HK-2 (cell line): ENCODE data around the gene CTPS2.
"Not testable (repeated sequence)": the region's sequence is repeated elsewhere in the genome, so short reads cannot be mapped to it uniquely, and the experiment has no call there.

Experiments used
- DNase-seq: peaks from one replicate; pipeline ENCODE4 v3.0.0-alpha.2; 2018; ENCODE audit not compliant: unreplicated experiment

Gene CTPS2, protein sequence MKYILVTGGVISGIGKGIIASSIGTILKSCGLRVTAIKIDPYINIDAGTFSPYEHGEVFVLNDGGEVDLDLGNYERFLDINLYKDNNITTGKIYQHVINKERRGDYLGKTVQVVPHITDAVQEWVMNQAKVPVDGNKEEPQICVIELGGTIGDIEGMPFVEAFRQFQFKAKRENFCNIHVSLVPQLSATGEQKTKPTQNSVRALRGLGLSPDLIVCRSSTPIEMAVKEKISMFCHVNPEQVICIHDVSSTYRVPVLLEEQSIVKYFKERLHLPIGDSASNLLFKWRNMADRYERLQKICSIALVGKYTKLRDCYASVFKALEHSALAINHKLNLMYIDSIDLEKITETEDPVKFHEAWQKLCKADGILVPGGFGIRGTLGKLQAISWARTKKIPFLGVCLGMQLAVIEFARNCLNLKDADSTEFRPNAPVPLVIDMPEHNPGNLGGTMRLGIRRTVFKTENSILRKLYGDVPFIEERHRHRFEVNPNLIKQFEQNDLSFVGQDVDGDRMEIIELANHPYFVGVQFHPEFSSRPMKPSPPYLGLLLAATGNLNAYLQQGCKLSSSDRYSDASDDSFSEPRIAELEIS

DNA sequence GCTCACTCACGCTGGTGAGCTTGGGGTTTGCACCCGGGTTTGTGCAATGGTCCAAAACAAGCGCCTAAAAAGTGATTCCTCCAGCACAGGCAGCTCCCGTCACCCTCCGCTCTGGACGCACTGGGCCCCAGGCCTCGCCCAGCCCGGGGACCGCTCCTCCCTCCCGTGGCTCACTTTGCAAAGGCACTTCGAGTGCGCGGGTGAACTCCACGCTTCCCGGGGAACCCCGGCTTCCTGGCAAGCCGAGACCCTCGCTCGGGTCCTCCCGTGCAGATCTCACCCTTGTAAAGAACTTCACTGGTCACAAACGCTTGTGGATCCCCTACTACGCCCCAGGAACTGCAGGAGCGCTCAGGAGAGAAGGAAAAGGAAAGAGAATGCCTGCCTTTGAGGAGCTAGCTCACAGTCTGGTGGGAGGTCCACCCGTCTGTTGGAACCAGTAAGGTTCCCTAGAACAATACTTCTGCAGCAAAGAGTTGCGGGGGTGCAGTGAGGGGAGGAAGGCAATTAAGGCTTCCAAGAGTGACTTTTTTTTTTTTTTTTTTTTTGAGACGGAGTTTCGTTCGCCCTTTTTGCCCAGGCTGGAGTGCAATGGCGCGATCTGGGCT is at the start of gene CTPS2:
TSS of gene CTPS2 (minus strand) at position 122 of the 608 bp plus-strand sequence. CDS start 9,767 bp downstream, outside the sequence.
- DNase-seq: peak; percentile 71

DNA sequence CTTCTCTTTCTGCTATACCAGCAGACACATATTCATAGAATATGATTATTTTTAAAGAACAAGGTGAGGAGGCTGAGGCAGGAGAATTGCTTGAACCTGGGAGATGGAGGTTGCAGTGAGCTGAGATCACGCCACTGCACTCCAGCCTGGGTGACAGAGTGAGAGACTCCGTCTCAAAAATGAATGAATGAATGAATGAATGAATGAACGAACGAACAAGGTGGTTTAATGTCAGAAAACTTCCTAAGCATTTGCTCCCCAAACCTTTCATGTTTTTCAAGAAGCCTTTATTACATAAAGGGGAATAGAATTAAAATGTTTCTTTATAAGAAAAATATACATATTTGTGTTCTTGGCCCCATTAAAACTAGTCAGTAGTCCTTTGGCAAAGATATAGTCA is 49.0 kb upstream of the CTPS2 start:
- not testable (repeated sequence) for DNase-seq

DNA sequence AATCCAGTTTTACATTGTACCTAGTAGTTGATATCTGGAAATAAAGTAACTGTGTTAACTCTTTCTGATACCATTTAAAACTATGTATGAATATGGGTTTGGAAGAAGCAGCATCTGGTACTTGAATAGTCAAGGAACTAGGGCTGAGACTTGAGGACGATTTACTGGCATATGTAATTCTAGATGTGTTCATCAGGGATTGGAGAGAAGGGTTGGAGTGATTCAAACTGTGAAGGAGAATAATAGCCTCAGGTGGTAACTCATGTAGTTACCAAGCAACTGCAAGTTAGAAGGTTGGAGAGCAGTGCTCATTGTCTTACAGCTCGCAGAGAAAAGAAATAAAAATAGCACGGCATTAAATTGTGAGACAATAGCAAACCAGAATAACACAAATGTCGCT is 44.3 kb upstream of the CTPS2 start:
- DNase-seq: no peak

DNA sequence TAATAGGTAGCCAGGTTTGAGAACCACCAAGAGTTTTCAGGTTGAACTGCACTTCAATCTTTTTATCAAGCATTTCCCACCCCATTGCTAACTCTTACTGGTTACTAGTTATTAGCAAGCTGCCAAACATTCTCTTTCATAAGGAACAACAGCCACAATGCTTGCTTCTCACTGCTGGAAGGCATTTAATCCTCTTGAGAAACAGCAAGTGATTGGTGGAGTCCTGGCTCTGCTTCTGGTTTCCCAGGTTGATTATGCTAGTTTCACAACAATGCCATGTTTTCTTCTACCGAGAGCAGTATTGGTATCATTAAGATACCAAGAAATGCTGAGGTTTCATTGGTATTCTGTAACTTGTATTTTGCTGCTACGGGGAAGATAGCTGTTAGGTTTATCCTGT is 41.5 kb upstream of the CTPS2 start:
- no peak for DNase-seq

DNA sequence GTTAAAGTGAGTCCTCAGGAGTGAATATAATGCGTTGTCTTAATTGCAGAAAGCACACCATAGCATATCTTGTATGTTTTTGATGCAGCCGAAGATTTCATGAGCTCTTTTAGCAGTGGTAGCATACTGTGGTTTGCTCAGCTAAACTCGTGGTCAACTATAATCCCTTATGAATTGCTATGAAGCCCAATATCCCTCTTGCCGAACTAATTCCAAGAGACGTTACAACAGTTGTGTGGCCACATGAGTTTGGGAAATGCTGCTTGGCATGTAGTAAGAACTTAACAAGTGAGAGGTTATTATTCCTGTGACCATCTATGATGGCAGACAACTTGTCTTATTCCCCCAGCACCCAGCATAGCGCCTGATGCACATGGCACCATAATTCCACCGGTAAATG is 37.7 kb upstream of the CTPS2 start:
- DNase-seq: no peak

DNA sequence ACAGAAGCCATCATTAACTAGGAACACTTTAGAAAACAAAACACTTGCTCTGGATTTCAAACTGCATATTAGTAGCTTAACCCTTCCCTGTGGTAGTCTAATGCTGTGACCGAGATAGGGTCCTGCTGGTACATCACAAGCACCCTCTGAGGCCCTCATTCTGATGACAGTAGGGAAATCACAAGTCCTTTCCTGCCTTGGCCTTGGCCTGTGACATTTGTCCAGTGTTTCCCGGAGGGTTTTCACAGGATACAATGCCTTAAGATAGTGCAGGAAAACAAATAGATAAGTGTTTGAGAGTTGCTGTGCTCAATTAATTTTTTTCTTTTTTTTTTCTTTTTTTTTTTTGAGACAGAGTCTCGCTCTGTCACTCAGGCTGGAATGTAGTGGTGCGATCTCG is 36.0 kb upstream of the CTPS2 start:
- no peak for DNase-seq

DNA sequence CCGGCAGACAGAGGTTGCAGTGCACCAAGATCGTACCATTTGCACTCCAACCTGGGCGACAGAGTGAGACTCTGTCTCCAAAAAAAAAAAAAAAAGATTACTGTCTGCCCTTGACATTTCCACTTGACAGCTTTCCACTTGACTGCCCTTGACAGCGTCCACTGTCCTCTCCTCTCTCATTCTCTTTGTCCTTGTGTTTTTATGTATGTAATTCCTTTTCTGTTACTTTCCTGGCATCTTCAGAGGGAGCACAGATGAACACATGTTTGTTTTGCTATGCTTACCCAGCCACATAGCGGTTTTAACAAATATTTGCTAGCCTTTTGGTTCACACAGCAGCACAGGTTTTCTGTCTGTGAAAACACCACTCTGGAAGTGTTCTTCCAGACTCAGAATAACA is 33.2 kb upstream of the CTPS2 start:
- DNase-seq: no peak

DNA sequence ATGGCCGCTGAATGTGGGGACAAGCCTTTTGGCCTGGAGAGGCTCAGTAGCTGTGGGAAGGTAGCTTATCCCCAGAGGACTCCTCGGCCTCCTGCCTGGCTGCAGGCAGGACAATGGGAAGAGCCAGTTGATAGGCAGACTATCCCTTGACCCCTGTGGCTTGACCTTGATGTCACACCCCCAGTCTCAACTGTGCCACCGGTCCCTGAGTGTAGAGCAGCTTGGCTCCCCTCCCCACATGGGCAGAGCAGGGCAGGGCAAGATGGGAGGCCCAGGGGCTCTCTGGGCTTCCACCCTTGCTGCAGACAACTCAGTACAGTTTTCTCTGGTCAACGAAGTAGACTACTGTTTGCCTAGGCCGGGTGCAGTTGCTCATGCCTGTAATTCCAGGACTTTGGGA is 32.6 kb upstream of the CTPS2 start:
- no peak for DNase-seq

DNA sequence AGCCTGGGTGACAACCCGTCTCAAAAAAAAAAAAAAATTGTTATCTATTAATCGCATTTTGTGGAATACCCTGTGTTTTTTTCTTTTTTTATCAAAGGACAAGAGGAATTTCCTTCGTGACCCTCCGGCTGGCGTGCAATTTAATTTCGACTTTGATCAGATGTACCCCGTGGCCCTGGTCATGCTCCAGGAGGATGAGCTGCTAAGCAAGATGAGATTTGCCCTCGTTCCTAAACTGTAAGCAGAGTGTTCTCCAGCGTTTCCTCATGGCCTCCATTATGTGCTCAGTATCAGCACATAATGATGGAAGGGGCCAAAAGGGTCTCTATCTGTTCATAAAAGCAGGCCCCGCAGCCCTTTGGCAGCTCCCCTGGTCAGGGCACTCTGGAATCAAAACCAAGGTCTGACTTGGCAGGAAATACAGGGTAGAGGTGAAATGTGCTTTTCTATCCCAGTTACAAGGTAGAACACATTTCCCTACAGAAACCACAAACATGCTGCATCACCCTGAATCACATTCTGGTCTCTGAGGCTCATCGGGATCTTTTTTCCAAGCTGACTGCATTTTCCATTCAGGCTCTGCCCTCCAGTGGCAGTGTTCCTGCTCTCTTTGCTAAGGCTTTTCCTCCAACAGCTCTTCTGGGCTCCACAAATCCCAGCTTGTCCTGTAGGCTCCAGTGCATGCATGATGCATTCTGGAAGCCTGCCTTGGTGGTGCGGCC is 31.3 kb upstream of the CTPS2 start:
- DNase-seq: peak; percentile 60

DNA sequence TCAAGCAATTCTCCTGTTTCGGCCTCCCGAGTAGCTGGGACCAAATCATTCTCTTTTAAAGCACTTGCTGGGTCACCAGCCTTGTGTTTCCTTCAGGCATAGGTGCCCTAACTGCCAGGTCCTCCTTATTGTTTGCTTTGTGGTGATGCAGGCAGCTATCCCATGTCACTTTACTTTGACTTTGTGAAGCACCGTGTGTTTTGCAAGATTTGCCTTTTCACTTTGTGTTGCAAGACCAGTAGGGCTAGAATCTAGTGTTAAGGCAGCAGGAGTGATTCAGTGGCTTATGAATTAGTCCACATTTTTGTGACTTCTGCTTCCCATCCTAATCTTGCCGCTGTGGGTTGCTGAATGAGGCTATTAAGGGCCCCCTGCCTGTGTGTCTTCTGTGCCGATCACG is 27.1 kb upstream of the CTPS2 start:
- no peak for DNase-seq

DNA sequence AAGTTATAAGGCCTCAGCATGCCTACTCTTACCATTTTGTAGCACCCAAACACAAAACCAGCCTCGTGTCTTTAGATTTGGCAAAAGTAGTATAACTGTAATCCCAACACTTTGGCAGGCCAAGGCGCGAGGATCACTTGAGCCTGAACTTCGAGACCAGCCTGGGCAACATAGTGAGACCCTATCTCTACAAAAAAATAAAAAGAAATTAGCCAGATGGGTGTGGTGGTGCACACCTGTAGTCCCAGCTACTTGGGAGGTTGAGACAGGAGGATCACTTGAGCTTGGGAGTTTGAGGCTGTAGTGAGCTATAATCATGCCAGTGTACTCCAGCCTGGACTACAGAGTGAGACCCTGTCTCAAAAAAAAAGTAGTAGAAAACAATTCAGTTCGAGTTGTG is 24.6 kb upstream of the CTPS2 start:
- no peak for DNase-seq

DNA sequence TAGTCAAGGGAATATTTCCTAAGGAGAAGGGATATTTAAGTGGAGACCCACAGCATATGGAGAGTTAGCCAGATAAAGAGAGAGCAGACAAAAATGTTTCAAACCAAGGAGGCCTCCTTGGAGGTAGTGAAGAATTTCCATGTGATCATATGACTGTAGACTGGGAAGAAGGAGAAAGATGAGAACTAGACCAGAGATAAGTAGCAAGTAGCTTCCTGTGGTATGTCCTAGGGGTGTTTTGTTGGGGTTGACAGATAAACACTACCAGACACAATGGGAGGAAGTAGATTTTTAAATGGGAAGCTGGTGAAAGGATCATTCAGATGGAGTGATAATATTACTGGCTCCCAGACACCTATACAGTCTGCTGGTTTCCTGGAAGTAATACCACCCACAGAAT is 20.5 kb upstream of the CTPS2 start:
- no peak for DNase-seq

DNA sequence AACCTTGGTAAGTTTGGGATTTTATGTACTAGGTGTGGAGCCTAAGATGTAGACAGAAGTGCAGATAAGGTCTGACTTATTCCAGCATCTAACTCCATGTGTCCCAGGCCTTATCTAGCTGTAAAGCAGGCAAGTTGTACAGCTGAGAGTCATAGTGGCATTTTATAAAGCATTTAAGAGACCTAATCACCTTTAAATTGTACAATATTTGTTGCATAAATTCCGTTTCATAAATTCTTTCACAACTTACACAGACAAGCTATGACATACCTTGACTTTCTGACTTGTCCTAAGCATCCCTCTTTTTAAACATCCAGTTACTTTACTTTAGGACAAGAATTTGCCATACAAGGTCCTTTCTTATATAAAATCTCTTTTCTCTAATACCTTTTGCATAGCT is 18.0 kb upstream of the CTPS2 start:
- no peak for DNase-seq

DNA sequence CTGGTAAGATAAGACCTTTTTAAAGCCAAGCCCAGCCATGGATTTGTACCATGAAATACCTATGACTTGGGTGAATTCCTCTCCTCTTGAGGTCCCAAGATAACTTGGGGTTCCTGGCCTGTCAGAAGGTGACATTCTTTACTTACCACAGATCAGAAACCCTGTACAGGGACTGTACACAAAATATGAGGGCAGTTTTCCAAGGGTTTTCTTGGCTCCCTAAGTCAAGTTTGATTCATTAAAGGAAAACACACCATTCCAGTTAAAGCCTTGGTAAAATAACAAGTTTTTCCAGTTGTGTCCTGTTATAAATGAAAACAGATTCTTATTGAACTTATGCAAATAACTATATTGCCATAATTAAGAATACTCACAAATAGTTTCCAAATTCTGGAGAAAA is 15.2 kb upstream of the CTPS2 start:
- DNase-seq: no peak

DNA sequence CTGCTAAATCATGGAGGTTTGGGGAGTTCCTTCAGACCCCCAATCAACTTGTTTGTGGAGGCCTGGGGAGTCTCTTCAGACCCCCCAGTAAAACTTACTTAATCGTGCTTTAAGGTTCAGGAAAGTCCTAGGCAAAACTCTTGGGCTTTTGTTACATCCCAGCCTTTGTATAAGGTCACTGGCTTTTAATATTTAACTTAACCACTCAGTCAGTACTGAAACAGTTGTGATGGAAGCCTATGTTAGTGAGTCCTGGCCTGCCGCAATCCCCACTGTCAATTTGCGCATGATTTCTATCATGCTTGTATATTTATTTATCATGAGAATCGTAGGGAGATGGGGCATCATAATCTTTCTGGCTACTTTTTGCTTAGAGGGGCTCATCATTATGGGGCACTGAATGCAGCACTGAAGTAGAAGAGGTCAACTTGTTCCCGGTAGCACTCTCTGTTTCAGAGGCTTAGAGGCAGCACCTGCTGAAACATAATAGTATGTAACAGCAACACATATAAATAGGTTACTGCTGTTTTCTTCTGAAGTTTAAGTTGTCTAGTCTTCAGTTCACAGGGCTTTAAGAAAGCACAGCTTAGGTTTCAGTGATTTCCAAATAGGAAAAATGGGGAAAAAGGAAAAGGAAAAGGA is 14.0 kb upstream of the CTPS2 start:
- DNase-seq: not testable (repeated sequence)

DNA sequence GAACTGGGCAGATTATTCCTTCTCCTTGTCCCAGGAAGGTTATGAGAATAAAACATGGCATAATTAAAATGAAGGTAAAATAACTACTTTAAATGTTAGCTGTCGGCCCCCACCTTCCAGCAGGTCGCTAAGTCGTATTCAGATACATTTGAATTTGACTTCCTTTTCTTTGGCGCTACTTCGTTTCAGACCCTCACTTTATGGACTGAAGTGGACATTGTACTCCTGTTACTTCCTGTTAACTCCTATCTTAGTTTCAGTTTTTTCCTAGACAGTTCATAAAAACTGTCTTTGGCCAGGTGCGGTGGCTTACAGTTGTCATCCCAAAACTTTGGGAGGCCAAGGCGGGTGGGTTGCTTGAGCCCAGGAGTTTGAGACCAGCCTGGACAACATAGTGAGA is 12.6 kb upstream of the CTPS2 start:
- no peak for DNase-seq

DNA sequence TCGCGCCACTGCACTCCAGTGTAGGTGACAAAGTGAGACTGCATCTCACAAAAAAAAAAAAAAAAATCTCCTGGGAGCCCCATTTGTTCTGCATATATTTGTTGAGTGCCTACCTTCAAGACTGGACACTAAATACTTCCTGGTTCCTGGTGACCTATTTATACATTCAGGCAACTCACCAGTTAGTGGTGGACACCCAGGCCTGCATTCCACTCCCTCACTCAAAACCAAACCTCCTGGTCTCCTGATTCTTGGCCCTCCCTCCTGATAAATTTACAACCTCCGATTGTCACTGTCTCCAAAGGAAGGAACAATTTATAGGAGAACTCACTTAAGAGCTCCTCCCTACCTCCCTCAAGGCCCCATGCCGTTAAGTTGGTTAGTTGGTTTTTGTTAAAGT is 10.0 kb upstream of the CTPS2 start:
- DNase-seq: no peak

DNA sequence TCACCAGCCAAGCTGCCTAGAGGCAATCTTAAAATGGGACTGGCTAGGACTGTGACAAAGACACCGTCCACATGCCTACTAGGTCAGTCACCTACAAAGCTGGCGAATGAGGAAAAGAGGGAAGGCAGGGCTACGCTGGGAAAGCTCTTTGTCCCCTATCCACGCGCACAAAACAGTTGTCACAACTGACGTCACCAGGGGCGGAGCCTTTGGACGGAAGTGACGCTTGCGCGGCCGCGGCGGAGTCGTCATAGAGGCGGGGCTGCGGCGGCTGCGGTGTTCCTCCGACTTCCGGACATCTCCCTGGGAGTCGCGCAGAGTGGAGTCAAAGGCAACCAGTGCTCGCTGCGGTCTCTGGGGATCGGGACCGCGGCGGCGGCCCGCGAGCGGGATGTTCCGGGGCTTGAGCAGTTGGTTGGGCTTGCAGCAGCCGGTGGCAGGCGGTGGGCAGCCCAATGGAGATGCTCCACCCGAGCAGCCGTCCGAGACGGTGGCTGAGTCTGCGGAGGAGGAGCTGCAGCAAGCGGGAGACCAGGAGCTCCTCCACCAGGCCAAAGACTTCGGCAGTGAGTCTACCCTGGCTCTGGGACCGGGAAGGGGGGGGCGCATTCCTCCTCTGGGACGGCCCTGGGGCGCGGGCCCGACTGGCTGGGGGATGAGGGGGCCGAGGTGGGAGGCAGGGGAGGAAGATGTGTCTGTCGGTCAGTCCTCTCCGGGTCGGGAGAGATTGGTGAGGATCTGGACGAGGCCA is 7.0 kb upstream of the CTPS2 start, which contains the start of gene SYAP1:
TSS of gene SYAP1 (plus strand) at position 279 of the 751 bp plus-strand sequence. CDS start at position 392, 113 bp downstream.
- peak; percentile 93 for DNase-seq

DNA sequence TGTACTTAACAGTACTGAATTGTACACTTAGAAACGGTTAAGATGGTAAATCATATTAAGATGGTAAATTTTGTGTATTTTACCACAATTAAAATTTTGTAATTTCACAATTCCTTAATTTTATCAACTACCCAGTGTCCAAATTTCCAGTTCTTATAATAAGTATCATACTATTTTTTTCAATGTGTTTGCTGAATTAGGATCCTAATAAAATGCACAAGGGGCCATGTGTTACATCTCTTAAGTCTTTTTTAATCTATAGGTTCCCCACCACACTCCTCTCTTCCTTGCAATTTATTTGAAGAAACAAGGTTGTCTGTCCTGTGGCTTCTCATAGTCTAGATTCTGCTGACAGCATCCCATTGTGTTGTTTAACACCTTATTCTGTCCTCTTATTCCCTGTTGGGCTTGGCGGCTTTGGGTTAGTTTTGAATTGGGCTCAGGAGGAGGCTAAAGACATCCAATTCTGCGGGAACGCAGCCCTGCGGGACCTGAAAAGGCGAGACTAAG is 6.4 kb upstream of the CTPS2 start:
- DNase-seq: no peak

DNA sequence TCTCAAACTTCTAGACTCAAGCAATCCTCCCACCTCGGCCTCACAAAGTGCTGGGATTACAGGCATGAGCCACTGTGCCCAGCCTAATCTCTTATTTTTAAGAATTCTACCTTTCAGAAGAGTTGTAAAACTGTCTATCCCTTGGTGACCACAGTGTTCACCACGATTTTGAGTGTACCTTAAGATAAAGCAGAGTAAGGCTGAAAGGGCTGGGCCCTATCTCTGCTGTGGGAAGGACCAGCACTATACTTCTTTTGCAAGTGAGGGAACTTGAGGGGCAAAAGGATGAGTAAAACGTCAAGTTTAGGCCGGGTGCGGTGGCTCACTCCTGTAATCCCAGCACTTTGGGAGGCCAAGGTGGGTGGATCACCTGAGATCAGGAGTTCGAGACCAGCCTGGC is 4.0 kb upstream of the CTPS2 start:
- not testable (repeated sequence) for DNase-seq

DNA sequence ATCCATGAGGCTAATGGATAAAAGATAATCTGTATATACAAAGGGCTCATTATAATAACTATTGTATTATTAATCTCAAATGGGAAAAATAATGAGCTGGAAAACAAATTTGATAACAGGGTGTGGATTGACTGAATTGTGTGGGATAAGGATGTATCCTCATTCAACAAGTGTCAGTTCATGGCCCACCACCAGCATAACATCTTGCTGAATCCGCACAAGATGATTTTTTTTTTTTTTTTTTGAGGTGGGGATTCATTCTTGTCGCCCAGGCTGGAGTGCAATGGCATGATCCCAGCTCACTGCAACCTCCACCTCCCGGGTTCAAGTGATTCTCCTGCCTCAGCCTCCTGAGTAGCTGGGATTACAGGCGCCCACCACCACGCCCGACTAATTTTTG is 3.2 kb upstream of the CTPS2 start:
- not testable (repeated sequence) for DNase-seq
